HepG2 (cell line): ENCODE measurements around the gene ZSWIM5. TPM values are rescaled to one million over a fixed set of nuclear protein-coding genes. Genes with fewer than 3 reads are reported as not detected.

Experiments used
- ATAC-seq: fragments of 200-7000 bp; cut with Tn5 transposase; 3 replicates; pipeline ENCODE4 v1.9.1; 2020; ENCODE audit warnings: mild to moderate bottlenecking, moderate library complexity
- BruUV-seq: library from RNA; stranded (reverse); fragments of 400-500 nt; replicated peaks from 2 replicates; lab custom pipeline; 2021; lab: Mats Ljungman, UMichigan
- CTCF ChIA-PET: fragments of 300-600 bp; formaldehyde crosslinking; extraction: SDS; loops from one replicate; lab custom pipeline; 2021; ENCODE audit warnings: low total read pairs, inconsistent platforms, low intra/inter-chr PET ratio; lab: Yijun Ruan, JAX
- POLR2A ChIA-PET: fragments of 350-600 bp; sonication (Branson Sonifier 250); formaldehyde crosslinking; loops from one replicate; lab custom pipeline; 2020; ENCODE audit warnings: antibody characterized with exemption, inconsistent platforms; lab: Yijun Ruan, JAX
- DNase-seq: peaks from one replicate; pipeline ENCODE4 v3.0.0-alpha.2; 2015; ENCODE audit warnings: low spot score
- FAIRE-seq: peaks from 3 replicates; lab custom pipeline; 2011; peaks lifted over from hg19 to GRCh38; lab: Jason Lieb, UNC
- H2AFZ ChIP-seq: one replicate; pipeline ENCODE4 v1.6.1; 2011; ENCODE audit warnings: low read length, inconsistent platforms
- H3K27ac ChIP-seq: fragments of 300-600 bp; 3 replicates; pipeline ENCODE4 v1.8.0; 2011; ENCODE audit warnings: mixed run types, mild to moderate bottlenecking, mixed read lengths, low read length, inconsistent platforms; ENCODE audit not compliant: insufficient read depth; ENCODE audit errors: extremely low read length
- H3K27me3 ChIP-seq, 2 experiments: fragments of 200-600 bp in 1 of 2; 2 replicates in 1 of 2; 3 replicates in 1 of 2; pipeline versions ENCODE4 v1.6.0 to v1.8.0; 2011; ENCODE audit warnings: low read length in 2 of 2, mild to moderate bottlenecking in 2 of 2, moderate library complexity in 2 of 2, inconsistent platforms in 1 of 2; ENCODE audit not compliant: insufficient read depth in 2 of 2, control insufficient read depth in 1 of 2
- H3K36me3 ChIP-seq, 2 experiments: fragments of 200-600 bp in 1 of 2; replicated peaks in 1 of 2; 2 replicates in 1 of 2; 3 replicates in 1 of 2; pipeline versions ENCODE4 v1.5.1 to v1.8.0; 2011; ENCODE audit warnings: low read length in 2 of 2, inconsistent platforms in 1 of 2; ENCODE audit not compliant: insufficient read depth in 2 of 2, control insufficient read depth in 1 of 2
- H3K4me1 ChIP-seq: 2 replicates; pipeline ENCODE4 v1.5.1; 2012; ENCODE audit warnings: low read length, inconsistent platforms; ENCODE audit not compliant: insufficient read depth
- H3K4me2 ChIP-seq: 2 replicates; pipeline ENCODE4 v1.6.0; 2011; ENCODE audit warnings: low read depth, low read length, inconsistent platforms
- H3K4me3 ChIP-seq, 3 experiments: fragments of 200-600 bp in 1 of 3; sonication (generic), shearing (Covaris generic) in 1 of 3; replicated peaks in 1 of 3; 2 replicates each; pipeline ENCODE4 v1.5.1; 2011 to 2016; ENCODE audit warnings: low read length in 3 of 3, inconsistent platforms in 2 of 3, low read depth in 2 of 3, mild to moderate bottlenecking in 2 of 3, control low read depth in 1 of 3, mixed read lengths in 1 of 3; ENCODE audit not compliant: insufficient read depth in 1 of 3
- H3K79me2 ChIP-seq: one replicate; pipeline ENCODE4 v1.6.1; 2011; ENCODE audit warnings: low read length, inconsistent platforms; ENCODE audit not compliant: insufficient read depth
- H3K9ac ChIP-seq: 2 replicates; pipeline ENCODE4 v1.6.0; 2011; ENCODE audit warnings: mild to moderate bottlenecking, low read depth, low read length, inconsistent platforms; ENCODE audit not compliant: insufficient read depth
- H3K9me3 ChIP-seq: 2 replicates; pipeline ENCODE4 v1.5.1; 2012; ENCODE audit warnings: mild to moderate bottlenecking, low read length
- H4K20me1 ChIP-seq: 2 replicates; pipeline ENCODE4 v1.6.0; 2011; ENCODE audit warnings: inconsistent platforms, mild to moderate bottlenecking, low read length, moderate library complexity; ENCODE audit not compliant: insufficient read depth
- MAX ChIP-seq: IDR thresholded peaks from 2 replicates; pipeline ENCODE4 v1.6.1; 2012; ENCODE audit warnings: inconsistent platforms
- NFYB ChIP-seq: sonication (generic); formaldehyde crosslinking; IDR thresholded peaks from 2 replicates; pipeline ENCODE4 v1.4.0; 2020; ENCODE audit warnings: missing genetic modification reagents
- SPEN ChIP-seq: sonication (generic); formaldehyde crosslinking; IDR thresholded peaks from 2 replicates; pipeline ENCODE4 v1.5.1; 2020; ENCODE audit warnings: low read depth, mild to moderate bottlenecking, missing genetic modification reagents
- TBP ChIP-seq: sonication (generic); formaldehyde crosslinking; IDR thresholded peaks from 2 replicates; pipeline ENCODE4 v1.5.0; 2020; ENCODE audit warnings: missing genetic modification reagents
- TMF1 ChIP-seq: sonication (generic); formaldehyde crosslinking; IDR thresholded peaks from 2 replicates; pipeline ENCODE4 v1.8.1; 2022; ENCODE audit warnings: low read depth, missing genetic modification reagents
- ZNF577 ChIP-seq: sonication (generic); formaldehyde crosslinking; IDR thresholded peaks from 2 replicates; pipeline ENCODE4 v1.4.0; 2020; ENCODE audit warnings: mild to moderate bottlenecking, low read depth, missing genetic modification reagents, borderline replicate concordance
- ZNF629 ChIP-seq: sonication (generic); formaldehyde crosslinking; conservative IDR thresholded peaks from 2 replicates; pipeline ENCODE4 v1.5.0; 2020; ENCODE audit warnings: missing genetic modification reagents
- ZNF674 ChIP-seq: sonication (generic); formaldehyde crosslinking; IDR thresholded peaks from 2 replicates; pipeline ENCODE4 v1.5.0; 2020; ENCODE audit warnings: low read depth, mild to moderate bottlenecking, missing genetic modification reagents
- ZNF687 ChIP-seq: sonication (generic); formaldehyde crosslinking; IDR thresholded peaks from 2 replicates; pipeline ENCODE4 v1.5.1; 2020; ENCODE audit warnings: mild to moderate bottlenecking, missing genetic modification reagents, moderate library complexity
- ZNF766 ChIP-seq: sonication (generic); formaldehyde crosslinking; IDR thresholded peaks from 2 replicates; pipeline ENCODE4 v1.5.0; 2020; ENCODE audit warnings: missing genetic modification reagents, borderline replicate concordance
- ZNF850 ChIP-seq: sonication (generic); formaldehyde crosslinking; conservative IDR thresholded peaks from 2 replicates; pipeline ENCODE4 v1.9.0; 2021; ENCODE audit warnings: mild to moderate bottlenecking, missing genetic modification reagents
- WGBS: methylation state at CpG from one replicate; pipeline ENCODE4 v1.1.6; 2017; ENCODE audit warnings: low lambda C conversion rate; 5-methylcytosine and 5-hydroxymethylcytosine counted together
- in situ Hi-C: cut with HindIII; loops from 2 replicates; pipeline ENCODE4 v1.10.0; 2017; ENCODE audit warnings: low pct_unique_long_range_greater_than_20kb; ENCODE audit not compliant: extremely low pct_ligation_motif_present
- intact Hi-C: fragments of 100-400 bp; cut with micrococcal nuclease; formaldehyde crosslinking; loops from one replicate; pipeline ENCODE4 v1.10.0; 2022; ENCODE audit not compliant: unreplicated experiment
- polyA plus RNA-seq, 8 experiments: library from polyadenylated mRNA; depleted of rRNA in 3 of 8; stranded (reverse) in 7 of 8; unstranded in 1 of 8; fragments of >200 nt; fragmentation: Illumina TruSeq in 4 of 8; extraction: Trizol in 4 of 8; gene quantifications; 2 replicates each; pipeline versions ENCODE4 v1.2.1 to v1.2.3, GENCODE V29; 2011 to 2016; ENCODE audit warnings: low read depth in 4 of 8, missing spikeins in 1 of 8, mixed read lengths in 1 of 8; ENCODE audit not compliant: insufficient read depth in 1 of 8
- total RNA-seq, 5 experiments: library from RNA; depleted of rRNA; stranded (reverse); fragments of >200 nt; fragmentation: Illumina TruSeq; extraction: Trizol; gene quantifications; 2 replicates each; pipeline ENCODE4 v1.2.3, GENCODE V29; 2016; ENCODE audit warnings: low read depth in 1 of 5

ZSWIM5 gene
- total and polyA plus RNA-seq, 2 of the 13 experiments (the other 11 are each of a cell fraction or from before 2014, with no cell fraction given), result 11.0 to 20.6 TPM

- Histone ChIP-seq H3K27me3 (no peaks in the 10 kb centered on the region), H4K20me1 (no peaks in the 10 kb centered on the region), H3K36me3 (no peaks in the 10 kb centered on the region), H3K9me3 (peaks cover 6% of the 10 kb centered on the region; the same call in 1 of the 2 replicates), H3K4me3 (no peak overlapping the region), H3K27ac (no peak overlapping the region)
- no TSS peak for BruUV-seq
- FAIRE-seq, result no peak
- no peak for ATAC-seq
- DNase-seq, result no peak
- intact Hi-C loops, result no loop called here
- no peak for TF ChIP-seq ZNF577
- no peak for TF ChIP-seq MAX
- TF ChIP-seq TBP (CRISPR knock-in tag), result no peak
- no peak for TF ChIP-seq ZNF674 (CRISPR knock-in tag)
- TF ChIP-seq NFYB (CRISPR knock-in tag), result no peak
- no peak for TF ChIP-seq ZNF766 (CRISPR knock-in tag)
- TF ChIP-seq ZNF687 (CRISPR knock-in tag), result no peak
- no peak for TF ChIP-seq TMF1 (CRISPR knock-in tag)
- no peak for TF ChIP-seq SPEN (CRISPR knock-in tag)
- TF ChIP-seq ZNF850 (CRISPR knock-in tag), result no peak
- no peak for TF ChIP-seq ZNF629 (CRISPR knock-in tag)
- TF ChIP-seq, all 625 proteins: peak for 0
- H3K9ac ChIP-seq, result no peak overlapping the region
- H3K4me1 ChIP-seq, result no peaks in the 10 kb centered on the region
- WGBS, result 10% methylated on average over 1 of the region's 1 CpG
- H3K79me2 ChIP-seq, result no peaks in the 10 kb centered on the region
- CTCF ChIA-PET, result no interaction called here
- in situ Hi-C loops, result loop anchor here (10.0 kb wide), 1 partner anchor 221 kb away; the partner anchor contains the start of genes HECTD3 and UROD
- H2AFZ ChIP-seq, result no peak overlapping the region
- POLR2A ChIA-PET, result interaction anchor here (1.4 kb wide), 1 partner anchor 67 kb away, joined by 5 read pairs; no protein-coding TSS in a partner anchor
- no peak overlapping the region for H3K4me2 ChIP-seq
Measured at GRCh38 chr1:45236136-45236535, 29.7 kb upstream of the ZSWIM5 start.
